GM23338 (cell line): ENCODE measurements around the gene ABCA1. TPM values are rescaled to one million over a fixed set of nuclear protein-coding genes. Genes with fewer than 3 reads are reported as not detected.

ENCODE experiments used
- ATAC-seq: fragments of 200-7000 bp; cut with Tn5 transposase; 3 replicates; pipeline ENCODE4 v1.9.1; 2020
- DNase-seq: peaks from one replicate; pipeline ENCODE4 v3.0.0-alpha.2; 2015; ENCODE audit warnings: low spot score
- H2AFZ ChIP-seq: fragments of 200-600 bp; sonication (generic); 2 replicates; pipeline ENCODE4 v1.8.0; 2016; ENCODE audit warnings: antibody characterized with exemption, mild to moderate bottlenecking, moderate library complexity
- H3F3A ChIP-seq: fragments of 200-600 bp; sonication (generic); replicated peaks from 2 replicates; pipeline ENCODE4 v1.8.0; 2017; ENCODE audit warnings: antibody characterized with exemption, mixed run types, low read depth
- H3K27ac ChIP-seq: fragments of 200-600 bp; sonication (generic); 2 replicates; pipeline ENCODE4 v1.6.1; 2016; ENCODE audit warnings: low read depth
- H3K27me3 ChIP-seq: fragments of 200-600 bp; sonication (generic); 2 replicates; pipeline ENCODE4 v1.8.0; 2016; ENCODE audit warnings: mild to moderate bottlenecking, mixed run types, moderate library complexity; ENCODE audit not compliant: insufficient read depth
- H3K36me3 ChIP-seq: fragments of 200-600 bp; sonication (generic); 2 replicates; pipeline ENCODE4 v1.8.0; 2016; ENCODE audit warnings: mild to moderate bottlenecking; ENCODE audit not compliant: insufficient read depth
- H3K4me1 ChIP-seq: fragments of 200-600 bp; sonication (generic); 2 replicates; pipeline ENCODE4 v1.8.0; 2016; ENCODE audit warnings: mild to moderate bottlenecking, moderate library complexity; ENCODE audit not compliant: insufficient read depth
- H3K4me2 ChIP-seq: fragments of 200-600 bp; sonication (generic); 2 replicates; pipeline ENCODE4 v1.7.1; 2017; ENCODE audit warnings: mixed run types
- H3K4me3 ChIP-seq: fragments of 200-600 bp; sonication (generic); 2 replicates; pipeline ENCODE4 v1.6.1; 2016; ENCODE audit warnings: mixed run types
- H3K79me2 ChIP-seq: fragments of 200-600 bp; sonication (generic); replicated peaks from 2 replicates; pipeline ENCODE4 v1.8.0; 2017; ENCODE audit warnings: mild to moderate bottlenecking; ENCODE audit not compliant: insufficient read depth
- H3K9me2 ChIP-seq: fragments of 200-600 bp; sonication (generic); 2 replicates; pipeline ENCODE4 v1.8.0; 2017; ENCODE audit not compliant: insufficient read depth
- H4K20me1 ChIP-seq: fragments of 200-600 bp; sonication (generic); replicated peaks from 2 replicates; pipeline ENCODE4 v1.8.0; 2017; ENCODE audit warnings: mild to moderate bottlenecking; ENCODE audit not compliant: insufficient read depth
- H3K27ac Mint-ChIP-seq: 2 replicates; pipeline ENCODE4 v1.8.0; 2020; ENCODE audit warnings: inconsistent platforms, mild to moderate bottlenecking, moderate library complexity, mixed read lengths
- H3K27me3 Mint-ChIP-seq: 3 replicates; pipeline ENCODE4 v1.8.0; 2022; ENCODE audit warnings: low read depth, mild to moderate bottlenecking, moderate library complexity, mixed read lengths, inconsistent platforms; ENCODE audit not compliant: insufficient read depth, poor library complexity
- H3K36me3 Mint-ChIP-seq: 3 replicates; pipeline ENCODE4 v1.8.0; 2021; ENCODE audit warnings: low read depth, mild to moderate bottlenecking, inconsistent platforms, moderate library complexity, mixed read lengths
- H3K4me1 Mint-ChIP-seq: 3 replicates; pipeline ENCODE4 v1.8.0; 2020; ENCODE audit warnings: mild to moderate bottlenecking, inconsistent platforms, mixed read lengths
- H3K4me3 Mint-ChIP-seq: 3 replicates; pipeline ENCODE4 v1.8.0; 2021; ENCODE audit warnings: moderate library complexity, mild to moderate bottlenecking, inconsistent platforms, mixed read lengths
- H3K9me3 Mint-ChIP-seq: 3 replicates; pipeline ENCODE4 v1.8.0; 2020; ENCODE audit warnings: moderate library complexity, mild to moderate bottlenecking, inconsistent platforms, mixed read lengths
- CREB1 ChIP-seq: fragments of 250-450 bp; sonication (Bioruptor Pico); IDR thresholded peaks from 2 replicates; pipeline ENCODE4 v1.5.0; 2020; ENCODE audit warnings: low read depth, mild to moderate bottlenecking, moderate library complexity
- EZH2 ChIP-seq: fragments of 200-600 bp; sonication (generic); IDR thresholded peaks from one replicate; pipeline ENCODE4 v1.8.0; 2017; ENCODE audit warnings: antibody characterized with exemption, mild to moderate bottlenecking, low read depth; ENCODE audit not compliant: unreplicated experiment
- EZH2phosphoT487 ChIP-seq: fragments of 200-600 bp; sonication (generic); IDR thresholded peaks from one replicate; pipeline ENCODE4 v1.8.1; 2018; ENCODE audit warnings: antibody characterized with exemption; ENCODE audit not compliant: unreplicated experiment
- JUNB ChIP-seq: IDR thresholded peaks from one replicate; pipeline ENCODE4 v1.6.1; 2016; ENCODE audit warnings: antibody characterized with exemption; ENCODE audit not compliant: unreplicated experiment
- NANOG ChIP-seq: IDR thresholded peaks from 2 replicates; pipeline ENCODE4 v1.6.1; 2016; ENCODE audit warnings: antibody characterized with exemption, borderline replicate concordance
- STAT1 ChIP-seq: IDR thresholded peaks from one replicate; pipeline ENCODE4 v1.6.1; 2016; ENCODE audit warnings: antibody characterized with exemption; ENCODE audit not compliant: unreplicated experiment
- polyA plus RNA-seq: library from polyadenylated mRNA; unstranded; fragments of >200 nt; fragmentation: Nextera tagmentation; extraction: Ambion mirVana; gene quantifications from 2 replicates; pipeline ENCODE4 v1.2.1, GENCODE V29; 2016
- total RNA-seq: library from RNA; depleted of rRNA; stranded (reverse); fragments of >200 nt; shearing (Covaris generic); gene quantifications from 2 replicates; pipeline ENCODE4 v1.2.3, GENCODE V29; 2014
- TF ChIP-seq, protein P1 (sequence below), 2 experiments: fragments of 200-600 bp in 1 of 2; sonication (generic) in 1 of 2; conservative IDR thresholded peaks; 2 replicates each; pipeline versions ENCODE4 v1.5.1 to v1.6.1; 2016 to 2017; ENCODE audit warnings: antibody characterized with exemption in 2 of 2, low read depth in 2 of 2, mild to moderate bottlenecking in 2 of 2, moderate library complexity in 1 of 2
- TF ChIP-seq, protein P2 (sequence below): IDR thresholded peaks from 2 replicates; pipeline ENCODE4 v1.6.1; 2016; ENCODE audit warnings: antibody characterized with exemption
- TF ChIP-seq, protein P3 (sequence below): fragments of 250-450 bp; sonication (Bioruptor Pico); IDR thresholded peaks from 2 replicates; pipeline ENCODE4 v1.5.0; 2020; ENCODE audit warnings: mild to moderate bottlenecking, moderate library complexity

The ABCA1 gene
- total and polyA plus RNA-seq, 2 experiments from 2014 or later = 1.4 to 2.8 TPM

DNA sequence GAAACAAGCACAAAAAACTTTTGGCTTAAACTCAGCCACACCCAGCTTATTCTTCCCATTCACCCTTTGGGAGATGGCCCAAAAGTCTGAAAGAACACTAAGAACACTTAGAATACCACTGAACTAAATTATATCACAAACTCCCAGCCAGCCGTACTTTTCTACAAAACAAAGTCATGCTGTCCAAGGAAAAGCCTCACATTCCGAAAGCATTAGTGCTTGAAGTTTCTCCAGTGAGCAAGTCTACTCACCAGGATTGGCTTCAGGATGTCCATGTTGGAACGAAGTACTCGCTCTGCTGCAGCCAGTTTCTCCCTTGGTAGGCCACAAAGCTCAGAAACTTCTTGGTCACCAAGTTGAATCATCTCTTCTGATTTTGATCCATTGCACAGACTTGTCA is 69.7 kb downstream of the ABCA1 start (continued):
- TF ChIP-seq, protein P1, sequence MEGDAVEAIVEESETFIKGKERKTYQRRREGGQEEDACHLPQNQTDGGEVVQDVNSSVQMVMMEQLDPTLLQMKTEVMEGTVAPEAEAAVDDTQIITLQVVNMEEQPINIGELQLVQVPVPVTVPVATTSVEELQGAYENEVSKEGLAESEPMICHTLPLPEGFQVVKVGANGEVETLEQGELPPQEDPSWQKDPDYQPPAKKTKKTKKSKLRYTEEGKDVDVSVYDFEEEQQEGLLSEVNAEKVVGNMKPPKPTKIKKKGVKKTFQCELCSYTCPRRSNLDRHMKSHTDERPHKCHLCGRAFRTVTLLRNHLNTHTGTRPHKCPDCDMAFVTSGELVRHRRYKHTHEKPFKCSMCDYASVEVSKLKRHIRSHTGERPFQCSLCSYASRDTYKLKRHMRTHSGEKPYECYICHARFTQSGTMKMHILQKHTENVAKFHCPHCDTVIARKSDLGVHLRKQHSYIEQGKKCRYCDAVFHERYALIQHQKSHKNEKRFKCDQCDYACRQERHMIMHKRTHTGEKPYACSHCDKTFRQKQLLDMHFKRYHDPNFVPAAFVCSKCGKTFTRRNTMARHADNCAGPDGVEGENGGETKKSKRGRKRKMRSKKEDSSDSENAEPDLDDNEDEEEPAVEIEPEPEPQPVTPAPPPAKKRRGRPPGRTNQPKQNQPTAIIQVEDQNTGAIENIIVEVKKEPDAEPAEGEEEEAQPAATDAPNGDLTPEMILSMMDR (conservative IDR thresholded peaks at IDR 0.05; ENCODE audit: low read depth in 2 of 2) = no peak
- no peak for TF ChIP-seq EZH2phosphoT487
- TF ChIP-seq, protein P2, sequence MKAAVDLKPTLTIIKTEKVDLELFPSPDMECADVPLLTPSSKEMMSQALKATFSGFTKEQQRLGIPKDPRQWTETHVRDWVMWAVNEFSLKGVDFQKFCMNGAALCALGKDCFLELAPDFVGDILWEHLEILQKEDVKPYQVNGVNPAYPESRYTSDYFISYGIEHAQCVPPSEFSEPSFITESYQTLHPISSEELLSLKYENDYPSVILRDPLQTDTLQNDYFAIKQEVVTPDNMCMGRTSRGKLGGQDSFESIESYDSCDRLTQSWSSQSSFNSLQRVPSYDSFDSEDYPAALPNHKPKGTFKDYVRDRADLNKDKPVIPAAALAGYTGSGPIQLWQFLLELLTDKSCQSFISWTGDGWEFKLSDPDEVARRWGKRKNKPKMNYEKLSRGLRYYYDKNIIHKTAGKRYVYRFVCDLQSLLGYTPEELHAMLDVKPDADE = no peak
- no peak for TF ChIP-seq NANOG
- TF ChIP-seq STAT1 = no peak
- no peak for TF ChIP-seq EZH2
- no peak for TF ChIP-seq CREB1 (CRISPR knock-in tag)

DNA sequence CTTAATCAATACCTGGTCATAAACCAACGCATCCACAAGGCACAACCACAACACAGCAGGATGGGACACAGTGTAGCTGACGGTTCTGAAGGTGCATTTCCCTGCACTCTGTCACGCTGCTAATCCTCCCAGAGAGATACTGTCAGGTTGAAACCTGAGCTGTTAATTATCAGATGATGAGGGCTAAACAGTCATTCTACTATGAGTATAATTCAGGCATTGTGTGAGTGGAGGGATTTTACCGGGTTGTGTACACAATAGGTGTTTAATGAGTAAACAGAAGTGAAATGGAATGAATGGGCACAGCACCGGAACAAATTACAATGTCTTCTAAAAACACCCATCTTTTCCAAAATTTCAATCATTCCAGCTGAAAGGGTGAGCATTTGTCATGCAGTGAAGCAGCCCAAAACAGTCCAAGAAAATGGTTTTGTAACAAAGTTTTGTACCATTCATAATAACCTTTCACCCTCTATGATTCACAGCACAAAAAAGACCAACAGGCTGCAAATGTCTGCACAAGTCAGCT is 71.5 kb downstream of the ABCA1 start:
- no peak overlapping the region for H3K27ac ChIP-seq
- no peak overlapping the region for H3K27ac Mint-ChIP-seq
- no peaks in the 10 kb centered on the region for H3K36me3 ChIP-seq
- H3K9me2 ChIP-seq = no peaks in the 10 kb centered on the region
- H4K20me1 ChIP-seq = no peaks in the 10 kb centered on the region
- H3K4me1 ChIP-seq = peaks cover 5% of the 10 kb centered on the region
- no peaks in the 10 kb centered on the region for H3K79me2 ChIP-seq
- H3K4me1 Mint-ChIP-seq = peaks cover 18% of the 10 kb centered on the region
- H3F3A ChIP-seq = no peaks in the 10 kb centered on the region; the same call in 1 of the 2 replicates
- TF ChIP-seq, protein P3, sequence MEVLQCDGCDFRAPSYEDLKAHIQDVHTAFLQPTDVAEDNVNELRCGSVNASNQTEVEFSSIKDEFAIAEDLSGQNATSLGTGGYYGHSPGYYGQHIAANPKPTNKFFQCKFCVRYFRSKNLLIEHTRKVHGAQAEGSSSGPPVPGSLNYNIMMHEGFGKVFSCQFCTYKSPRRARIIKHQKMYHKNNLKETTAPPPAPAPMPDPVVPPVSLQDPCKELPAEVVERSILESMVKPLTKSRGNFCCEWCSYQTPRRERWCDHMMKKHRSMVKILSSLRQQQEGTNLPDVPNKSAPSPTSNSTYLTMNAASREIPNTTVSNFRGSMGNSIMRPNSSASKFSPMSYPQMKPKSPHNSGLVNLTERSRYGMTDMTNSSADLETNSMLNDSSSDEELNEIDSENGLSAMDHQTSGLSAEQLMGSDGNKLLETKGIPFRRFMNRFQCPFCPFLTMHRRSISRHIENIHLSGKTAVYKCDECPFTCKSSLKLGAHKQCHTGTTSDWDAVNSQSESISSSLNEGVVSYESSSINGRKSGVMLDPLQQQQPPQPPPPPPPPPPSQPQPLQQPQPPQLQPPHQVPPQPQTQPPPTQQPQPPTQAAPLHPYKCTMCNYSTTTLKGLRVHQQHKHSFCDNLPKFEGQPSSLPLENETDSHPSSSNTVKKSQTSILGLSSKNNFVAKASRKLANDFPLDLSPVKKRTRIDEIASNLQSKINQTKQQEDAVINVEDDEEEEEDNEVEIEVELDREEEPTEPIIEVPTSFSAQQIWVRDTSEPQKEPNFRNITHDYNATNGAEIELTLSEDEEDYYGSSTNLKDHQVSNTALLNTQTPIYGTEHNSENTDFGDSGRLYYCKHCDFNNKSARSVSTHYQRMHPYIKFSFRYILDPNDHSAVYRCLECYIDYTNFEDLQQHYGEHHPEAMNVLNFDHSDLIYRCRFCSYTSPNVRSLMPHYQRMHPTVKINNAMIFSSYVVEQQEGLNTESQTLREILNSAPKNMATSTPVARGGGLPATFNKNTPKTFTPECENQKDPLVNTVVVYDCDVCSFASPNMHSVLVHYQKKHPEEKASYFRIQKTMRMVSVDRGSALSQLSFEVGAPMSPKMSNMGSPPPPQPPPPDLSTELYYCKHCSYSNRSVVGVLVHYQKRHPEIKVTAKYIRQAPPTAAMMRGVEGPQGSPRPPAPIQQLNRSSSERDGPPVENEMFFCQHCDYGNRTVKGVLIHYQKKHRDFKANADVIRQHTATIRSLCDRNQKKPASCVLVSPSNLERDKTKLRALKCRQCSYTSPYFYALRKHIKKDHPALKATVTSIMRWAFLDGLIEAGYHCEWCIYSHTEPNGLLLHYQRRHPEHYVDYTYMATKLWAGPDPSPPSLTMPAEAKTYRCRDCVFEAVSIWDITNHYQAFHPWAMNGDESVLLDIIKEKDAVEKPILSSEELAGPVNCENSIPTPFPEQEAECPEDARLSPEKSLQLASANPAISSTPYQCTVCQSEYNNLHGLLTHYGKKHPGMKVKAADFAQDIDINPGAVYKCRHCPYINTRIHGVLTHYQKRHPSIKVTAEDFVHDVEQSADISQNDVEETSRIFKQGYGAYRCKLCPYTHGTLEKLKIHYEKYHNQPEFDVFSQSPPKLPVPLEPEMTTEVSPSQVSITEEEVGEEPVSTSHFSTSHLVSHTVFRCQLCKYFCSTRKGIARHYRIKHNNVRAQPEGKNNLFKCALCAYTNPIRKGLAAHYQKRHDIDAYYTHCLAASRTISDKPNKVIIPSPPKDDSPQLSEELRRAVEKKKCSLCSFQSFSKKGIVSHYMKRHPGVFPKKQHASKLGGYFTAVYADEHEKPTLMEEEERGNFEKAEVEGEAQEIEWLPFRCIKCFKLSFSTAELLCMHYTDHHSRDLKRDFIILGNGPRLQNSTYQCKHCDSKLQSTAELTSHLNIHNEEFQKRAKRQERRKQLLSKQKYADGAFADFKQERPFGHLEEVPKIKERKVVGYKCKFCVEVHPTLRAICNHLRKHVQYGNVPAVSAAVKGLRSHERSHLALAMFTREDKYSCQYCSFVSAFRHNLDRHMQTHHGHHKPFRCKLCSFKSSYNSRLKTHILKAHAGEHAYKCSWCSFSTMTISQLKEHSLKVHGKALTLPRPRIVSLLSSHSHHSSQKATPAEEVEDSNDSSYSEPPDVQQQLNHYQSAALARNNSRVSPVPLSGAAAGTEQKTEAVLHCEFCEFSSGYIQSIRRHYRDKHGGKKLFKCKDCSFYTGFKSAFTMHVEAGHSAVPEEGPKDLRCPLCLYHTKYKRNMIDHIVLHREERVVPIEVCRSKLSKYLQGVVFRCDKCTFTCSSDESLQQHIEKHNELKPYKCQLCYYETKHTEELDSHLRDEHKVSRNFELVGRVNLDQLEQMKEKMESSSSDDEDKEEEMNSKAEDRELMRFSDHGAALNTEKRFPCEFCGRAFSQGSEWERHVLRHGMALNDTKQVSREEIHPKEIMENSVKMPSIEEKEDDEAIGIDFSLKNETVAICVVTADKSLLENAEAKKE = no peak
- TF ChIP-seq, protein P1 (conservative IDR thresholded peaks at IDR 0.05; ENCODE audit: low read depth in 2 of 2) = no peak
- TF ChIP-seq EZH2phosphoT487 = no peak
- TF ChIP-seq, protein P2 = no peak
- no peak for TF ChIP-seq EZH2
- TF ChIP-seq JUNB = no peak
- no peak overlapping the region for H3K4me2 ChIP-seq
- H3K36me3 Mint-ChIP-seq = peaks cover 40% of the 10 kb centered on the region; the same call in 2 of the 3 replicates
- DNase-seq (no peak), ATAC-seq (no peak)
- H3K27me3 ChIP-seq = no peaks in the 10 kb centered on the region
- no peak overlapping the region for H2AFZ ChIP-seq
- no peaks in the 10 kb centered on the region for H3K9me3 Mint-ChIP-seq
- no peak overlapping the region for H3K4me3 ChIP-seq
- no peak overlapping the region for H3K4me3 Mint-ChIP-seq
- H3K27me3 Mint-ChIP-seq = no peaks in the 10 kb centered on the region
